Neutrophil (primary cell): Measurements from ENCODE around the gene CRYBG1.

Source experiments
- H3K27ac ChIP-seq: fragments of 200-600 bp; sonication (generic); 2 replicates; pipeline ENCODE4 v1.5.1; 2016; ENCODE audit warnings: mild to moderate bottlenecking, moderate library complexity
- H3K27me3 ChIP-seq: fragments of 200-600 bp; sonication (generic); 2 replicates; pipeline ENCODE4 v1.6.0; 2016; ENCODE audit warnings: mild to moderate bottlenecking
- H3K36me3 ChIP-seq: fragments of 200-600 bp; sonication (generic); 2 replicates; pipeline ENCODE4 v1.5.1; 2017
- H3K4me1 ChIP-seq, 2 experiments: fragments of 200-600 bp in 1 of 2; sonication (generic) in 1 of 2; 1 replicate in 1 of 2; 2 replicates in 1 of 2; pipeline versions ENCODE4 v1.5.1 to v1.6.1; 2013 to 2016; ENCODE audit warnings: low read depth in 1 of 2, low read length in 1 of 2, mild to moderate bottlenecking in 1 of 2, moderate library complexity in 1 of 2; ENCODE audit not compliant: control insufficient read depth in 1 of 2, insufficient read depth in 1 of 2
- H3K4me3 ChIP-seq, 2 experiments: fragments of 200-600 bp in 1 of 2; sonication (generic) in 1 of 2; 1 replicate in 1 of 2; 2 replicates in 1 of 2; pipeline ENCODE4 v1.5.1; 2013 to 2016; ENCODE audit warnings: low read depth in 1 of 2, low read length in 1 of 2, mild to moderate bottlenecking in 1 of 2, moderate library complexity in 1 of 2
- H3K9me3 ChIP-seq: fragments of 200-600 bp; sonication (generic); 2 replicates; pipeline ENCODE4 v1.5.1; 2016
- CTCF ChIP-seq: fragments of 200-600 bp; sonication (generic); IDR thresholded peaks from 2 replicates; pipeline ENCODE4 v1.5.1; 2016; ENCODE audit warnings: antibody characterized with exemption

Gene CRYBG1

GRCh38 chr6:106439459-106439858, 78.9 kb downstream of the CRYBG1 start:
- Histone ChIP-seq H3K4me3 (no peak overlapping the region), H3K4me1 (peaks cover 3 to 7% of the 10 kb centered on the region in 2 experiments), H3K36me3 (no peaks in the 10 kb centered on the region), H3K9me3 (no peaks in the 10 kb centered on the region), H3K27me3 (peaks cover 49% of the 10 kb centered on the region), H3K27ac (no peak overlapping the region)
- no peak for TF ChIP-seq CTCF

GRCh38 chr6:106440546-106440945, 80.0 kb downstream of the CRYBG1 start:
- H3K9me3 ChIP-seq: no peaks in the 10 kb centered on the region
- no peak overlapping the region for H3K27ac ChIP-seq
- no peaks in the 10 kb centered on the region for H3K36me3 ChIP-seq
- peaks cover 3 to 7% of the 10 kb centered on the region in 2 experiments for H3K4me1 ChIP-seq
- H3K27me3 ChIP-seq: peaks cover 49% of the 10 kb centered on the region
- H3K4me3 ChIP-seq: no peak overlapping the region
- no peak for TF ChIP-seq CTCF

- no peak for TF ChIP-seq CTCF
- H3K4me3 ChIP-seq: no peak overlapping the region
- peaks cover 49% of the 10 kb centered on the region for H3K27me3 ChIP-seq
- H3K36me3 ChIP-seq: no peaks in the 10 kb centered on the region
- no peak overlapping the region for H3K27ac ChIP-seq
- H3K4me1 ChIP-seq: peaks cover 8 to 14% of the 10 kb centered on the region in 2 experiments
- no peaks in the 10 kb centered on the region for H3K9me3 ChIP-seq
Observed at GRCh38 chr6:106442395-106442794, 81.9 kb downstream of the CRYBG1 start.

GRCh38 chr6:106444777-106445507, 84.4 kb downstream of the CRYBG1 start:
- Histone ChIP-seq H3K27ac (no peak overlapping the region), H3K36me3 (no peaks in the 10 kb centered on the region), H3K27me3 (peaks cover 30% of the 10 kb centered on the region), H3K4me1 (peaks cover 33 to 39% of the 10 kb centered on the region in 2 experiments), H3K9me3 (no peaks in the 10 kb centered on the region), H3K4me3 (no peak overlapping the region)
- peak; percentile 84 for TF ChIP-seq CTCF

GRCh38 chr6:106445508-106445878, 85.0 kb downstream of the CRYBG1 start:
- peaks cover 29% of the 10 kb centered on the region for H3K27me3 ChIP-seq
- no peaks in the 10 kb centered on the region for H3K9me3 ChIP-seq
- H3K4me3 ChIP-seq: no peak overlapping the region
- H3K27ac ChIP-seq: peak overlapping the region; percentile 24
- no peaks in the 10 kb centered on the region for H3K36me3 ChIP-seq
- H3K4me1 ChIP-seq: peaks cover 37 to 41% of the 10 kb centered on the region in 2 experiments
- TF ChIP-seq CTCF: no peak
